HG02884 (cell line): ENCODE measurements around the gene GRIN3B.

Experiments used
- ATAC-seq: cut with Tn5 transposase; IDR thresholded peaks from one replicate; pipeline ENCODE4 v1.9.1; 2021; ENCODE audit warnings: mild to moderate bottlenecking, moderate library complexity; ENCODE audit not compliant: unreplicated experiment

Gene GRIN3B

DNA sequence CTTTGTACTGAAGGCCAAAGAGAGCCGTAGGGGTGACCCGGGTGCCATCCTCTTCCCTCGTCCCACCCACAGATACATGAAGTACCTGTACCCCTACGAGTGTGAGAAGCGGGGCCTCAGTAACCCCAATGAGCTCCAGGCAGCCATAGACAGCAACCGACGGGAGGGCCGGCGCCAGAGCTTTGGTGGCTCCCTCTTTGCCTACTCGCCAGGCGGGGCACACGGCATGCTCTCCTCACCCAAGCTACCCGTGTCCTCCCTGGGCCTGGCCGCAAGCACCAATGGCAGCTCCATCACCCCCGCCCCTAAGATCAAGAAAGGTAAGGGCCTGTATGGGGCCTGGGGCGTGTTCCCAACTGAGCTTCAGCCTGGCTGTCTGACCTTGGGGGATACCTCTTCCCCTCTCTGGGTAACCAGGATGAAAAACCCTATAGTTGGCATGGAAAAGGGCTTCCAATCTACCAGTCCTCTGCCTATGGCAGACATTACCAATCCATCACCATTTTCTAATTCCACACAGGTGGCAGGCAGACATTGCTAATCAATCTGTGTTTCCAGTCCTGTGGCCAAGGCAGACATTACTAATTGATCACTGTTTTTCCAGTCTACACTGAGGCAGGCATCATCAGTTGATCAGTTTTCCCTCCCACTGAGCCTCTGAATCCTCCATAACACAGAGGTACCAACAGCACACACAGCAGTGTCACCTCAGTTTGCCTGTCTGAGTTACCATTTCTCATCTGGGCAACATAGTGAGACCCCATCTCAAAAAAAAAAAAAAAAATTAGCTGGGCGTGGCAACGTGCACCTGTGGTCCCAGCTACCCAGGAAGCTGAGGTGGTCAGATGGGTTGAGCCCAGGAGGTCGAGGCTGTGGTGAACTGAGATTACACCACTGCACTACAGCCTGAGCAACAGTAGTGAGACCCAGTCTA lies 35.2 kb upstream of the GRIN3B start:
- no peak for ATAC-seq

DNA sequence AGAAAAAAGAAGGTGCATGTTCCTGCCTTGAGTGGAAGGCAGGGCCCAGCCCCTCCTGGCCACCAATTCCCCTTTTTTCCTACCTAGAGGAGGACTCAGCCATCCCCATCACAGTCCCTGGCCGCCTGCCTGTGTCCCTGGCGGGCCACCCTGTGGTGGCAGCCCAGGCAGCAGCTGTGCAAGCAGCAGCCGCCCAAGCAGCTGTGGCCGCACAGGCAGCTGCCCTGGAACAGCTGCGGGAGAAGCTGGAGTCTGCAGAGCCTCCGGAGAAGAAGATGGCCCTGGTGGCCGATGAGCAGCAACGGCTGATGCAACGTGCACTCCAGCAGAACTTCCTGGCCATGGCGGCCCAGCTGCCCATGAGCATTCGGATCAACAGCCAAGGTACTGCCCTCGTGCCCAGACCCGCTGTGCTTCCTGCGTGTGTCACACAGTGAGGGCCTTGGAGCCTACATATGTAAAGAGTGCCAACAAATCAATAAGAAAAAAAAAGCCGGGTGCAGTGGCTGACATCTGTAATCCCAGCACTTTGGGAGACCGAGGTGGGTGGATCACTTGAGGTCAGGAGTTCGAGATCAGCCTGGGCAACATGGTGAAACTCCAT lies 33.6 kb upstream of the GRIN3B start:
- ATAC-seq: no peak

DNA sequence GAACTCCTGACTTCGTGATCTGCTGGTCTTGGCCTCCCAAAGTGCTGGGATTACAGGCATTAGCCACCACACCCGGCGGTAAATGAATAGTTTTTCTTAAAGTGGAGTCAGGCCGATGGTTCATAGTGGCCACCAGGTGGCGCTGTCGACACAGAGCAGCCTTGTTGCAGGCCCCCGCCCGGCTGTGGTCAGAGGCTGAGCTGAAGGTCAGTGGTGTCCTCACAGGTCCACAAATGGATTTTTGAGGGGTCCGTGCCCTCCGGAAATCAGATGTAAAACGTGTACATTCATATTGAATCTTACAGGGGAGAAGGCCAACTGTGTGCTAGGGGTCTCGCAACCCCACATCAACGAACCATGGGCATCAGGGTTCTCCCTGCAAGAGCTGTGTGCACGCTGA lies 29.5 kb upstream of the GRIN3B start:
- ATAC-seq: no peak

DNA sequence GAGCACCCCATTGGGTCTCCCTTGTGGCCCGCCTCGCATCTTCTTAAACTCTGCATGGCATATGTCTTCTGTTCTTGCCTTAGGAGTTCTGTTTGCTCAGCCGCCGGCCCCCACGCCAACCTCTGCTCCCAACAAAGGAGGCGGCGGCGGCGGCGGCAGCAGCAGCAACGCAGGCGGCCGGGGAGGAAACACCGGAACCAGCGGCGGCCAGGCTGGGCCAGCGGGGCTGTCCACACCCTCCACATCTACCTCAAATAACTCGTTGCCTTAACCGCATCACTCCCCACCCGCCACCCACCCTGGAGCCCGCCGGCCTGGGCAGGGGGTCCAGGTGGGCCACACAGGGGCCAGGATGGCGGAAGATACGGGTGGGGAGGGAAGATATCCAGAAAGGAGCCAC lies 28.4 kb upstream of the GRIN3B start:
- ATAC-seq: no peak

DNA sequence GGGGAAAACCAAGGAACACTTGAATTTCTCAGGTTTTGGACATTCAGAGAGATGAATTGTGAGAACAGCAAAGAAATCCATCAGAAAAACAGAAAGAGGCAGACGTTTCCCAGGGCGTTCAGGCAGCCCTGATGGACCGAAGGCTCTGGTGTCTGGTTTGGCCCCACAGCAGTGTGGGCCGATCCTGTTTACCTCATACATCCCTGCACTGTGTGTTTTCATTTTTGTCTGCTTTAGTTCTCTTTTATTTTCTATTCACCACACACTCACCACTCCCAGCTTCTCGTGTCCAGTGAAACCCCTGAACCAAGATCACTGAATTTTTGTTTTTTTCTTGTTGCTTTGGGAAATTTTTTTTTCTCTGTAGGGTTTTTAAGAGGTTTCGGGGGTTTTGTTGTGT lies 27.9 kb upstream of the GRIN3B start:
- no peak for ATAC-seq

DNA sequence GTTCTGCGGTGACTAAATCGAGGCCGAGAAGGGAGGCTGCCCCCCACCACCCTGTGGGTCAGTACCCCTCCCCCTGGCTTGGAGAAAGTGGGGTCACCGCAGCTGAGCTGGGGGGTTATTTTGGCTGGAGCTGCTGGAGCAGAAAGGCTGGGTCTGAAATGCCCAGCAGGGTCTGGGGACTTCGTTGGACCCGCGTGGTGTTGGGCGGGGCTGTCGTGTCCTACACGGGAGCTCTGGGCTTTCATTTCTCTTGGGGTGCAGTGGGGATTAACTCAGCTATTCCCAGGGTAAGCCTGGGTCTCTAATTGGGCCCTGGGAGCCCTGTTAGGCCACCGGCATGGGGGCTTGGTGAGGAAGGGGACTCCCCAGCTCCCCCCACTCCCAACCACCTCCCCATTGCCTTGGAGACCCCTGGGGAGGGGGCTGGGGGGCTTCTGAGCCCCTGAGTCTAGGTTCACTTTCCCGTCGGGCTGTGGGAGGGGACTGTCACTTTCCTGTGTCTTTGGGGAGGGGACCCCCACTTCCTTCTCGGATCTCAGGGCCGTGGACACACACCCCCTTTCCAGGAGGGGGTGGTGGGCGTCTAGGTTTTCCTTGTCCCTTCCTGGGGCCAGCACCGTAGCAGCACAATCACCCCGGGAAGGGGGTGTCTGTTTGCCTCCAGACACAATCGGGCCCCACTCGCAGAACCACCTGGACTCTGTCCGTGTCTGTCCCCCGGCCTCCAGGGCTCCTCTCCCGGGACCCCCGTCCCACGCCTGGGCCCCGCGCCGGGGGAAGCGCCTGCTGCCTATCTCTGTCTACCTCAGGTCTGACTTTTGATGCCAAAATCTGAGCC lies 26.3 kb upstream of the GRIN3B start:
- no peak for ATAC-seq

DNA sequence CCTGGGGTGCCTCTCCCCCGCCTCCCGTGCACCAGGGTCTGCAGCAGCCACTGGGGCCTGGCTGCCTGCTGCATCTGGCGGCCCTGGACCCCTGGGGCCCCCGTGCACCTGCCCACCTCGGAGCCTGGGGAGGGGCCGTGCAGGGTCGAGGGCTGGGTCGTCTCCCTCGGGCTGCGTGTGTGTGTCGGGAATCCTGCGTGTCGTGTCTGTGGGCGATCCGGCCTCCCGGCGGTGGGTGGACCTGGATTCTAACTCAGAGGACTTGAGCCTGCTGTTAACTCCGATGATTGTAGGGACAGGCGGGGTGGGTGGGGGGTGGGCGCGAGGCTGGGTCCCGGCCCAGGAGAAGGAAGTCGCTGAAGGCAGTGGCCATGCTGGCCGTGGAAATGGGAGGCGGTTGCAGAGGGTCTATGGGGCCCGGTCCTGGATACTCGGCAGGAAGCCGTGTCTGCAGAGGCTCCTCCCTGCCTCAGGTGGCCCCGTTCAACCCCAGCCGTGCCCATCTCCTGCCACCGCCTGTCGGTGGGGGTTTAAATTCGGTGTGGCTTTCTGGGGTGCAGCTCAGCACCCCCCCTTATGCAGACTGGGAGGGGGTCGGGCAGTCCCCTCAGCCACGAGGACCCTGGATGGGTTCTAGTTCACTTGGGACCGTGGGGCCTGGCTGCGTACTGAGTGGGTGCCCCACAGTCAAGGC lies 25.5 kb upstream of the GRIN3B start:
- no peak for ATAC-seq

DNA sequence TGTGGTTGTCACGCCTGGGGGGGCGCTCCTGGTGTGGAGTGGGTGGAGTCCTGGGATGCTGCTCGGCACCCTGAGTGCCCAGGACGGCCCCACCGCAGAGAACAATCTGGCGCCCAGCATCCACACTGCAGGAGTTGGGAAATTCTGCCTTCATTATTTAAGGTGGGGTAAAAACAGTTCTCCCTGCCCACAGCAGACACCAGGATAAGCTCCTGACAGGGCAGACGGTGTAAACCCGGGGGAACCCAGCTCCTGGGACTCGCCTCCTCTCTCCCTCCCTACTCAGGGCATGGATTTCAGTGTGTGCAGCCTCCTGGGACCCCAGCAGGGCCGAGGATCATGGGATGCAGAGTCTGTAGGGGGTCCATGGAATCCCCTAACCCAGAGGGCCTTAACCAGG lies 23.7 kb upstream of the GRIN3B start:
- ATAC-seq: no peak

DNA sequence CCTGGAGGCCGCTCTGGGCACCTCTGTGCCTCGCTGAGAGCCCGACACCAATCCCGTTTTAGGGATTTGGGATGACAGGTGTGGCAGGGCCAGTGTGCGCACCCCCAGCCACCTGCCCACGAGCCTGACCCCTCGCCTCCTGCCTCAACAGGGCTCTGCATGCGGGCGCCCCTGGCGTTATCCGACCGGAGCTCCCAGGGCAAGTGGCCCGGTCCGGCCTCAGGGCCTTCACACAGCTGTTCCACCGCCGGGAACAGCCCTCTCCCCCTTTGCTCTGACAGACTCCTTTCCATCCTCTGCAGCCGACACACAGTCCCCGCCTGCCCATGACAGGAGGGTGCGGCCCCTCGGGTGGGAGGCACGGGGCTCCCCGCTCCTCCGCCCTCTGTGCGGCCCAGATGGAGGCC lies 23.2 kb upstream of the GRIN3B start:
- ATAC-seq: no peak

DNA sequence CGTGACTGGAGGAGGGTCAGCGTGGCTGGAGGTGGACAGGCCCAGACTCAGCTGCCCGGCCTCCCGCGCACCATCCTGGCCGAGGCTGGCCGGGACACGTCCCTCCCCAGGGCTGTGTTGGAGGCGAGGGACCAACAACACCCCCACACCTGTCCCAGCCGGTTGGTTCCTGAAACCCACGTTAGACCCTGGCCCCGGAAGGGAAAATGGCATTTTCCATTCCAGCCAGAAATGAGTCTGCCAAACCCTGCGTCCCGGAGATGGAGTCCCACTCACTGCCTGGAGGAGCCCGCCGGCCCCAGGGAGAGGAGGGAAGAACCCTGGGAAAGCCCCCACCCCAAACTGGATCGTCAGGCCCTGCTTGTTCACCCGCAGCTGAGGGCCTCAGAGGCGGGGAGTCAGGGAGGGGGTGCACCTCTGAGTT lies 20.9 kb upstream of the GRIN3B start:
- ATAC-seq: no peak

DNA sequence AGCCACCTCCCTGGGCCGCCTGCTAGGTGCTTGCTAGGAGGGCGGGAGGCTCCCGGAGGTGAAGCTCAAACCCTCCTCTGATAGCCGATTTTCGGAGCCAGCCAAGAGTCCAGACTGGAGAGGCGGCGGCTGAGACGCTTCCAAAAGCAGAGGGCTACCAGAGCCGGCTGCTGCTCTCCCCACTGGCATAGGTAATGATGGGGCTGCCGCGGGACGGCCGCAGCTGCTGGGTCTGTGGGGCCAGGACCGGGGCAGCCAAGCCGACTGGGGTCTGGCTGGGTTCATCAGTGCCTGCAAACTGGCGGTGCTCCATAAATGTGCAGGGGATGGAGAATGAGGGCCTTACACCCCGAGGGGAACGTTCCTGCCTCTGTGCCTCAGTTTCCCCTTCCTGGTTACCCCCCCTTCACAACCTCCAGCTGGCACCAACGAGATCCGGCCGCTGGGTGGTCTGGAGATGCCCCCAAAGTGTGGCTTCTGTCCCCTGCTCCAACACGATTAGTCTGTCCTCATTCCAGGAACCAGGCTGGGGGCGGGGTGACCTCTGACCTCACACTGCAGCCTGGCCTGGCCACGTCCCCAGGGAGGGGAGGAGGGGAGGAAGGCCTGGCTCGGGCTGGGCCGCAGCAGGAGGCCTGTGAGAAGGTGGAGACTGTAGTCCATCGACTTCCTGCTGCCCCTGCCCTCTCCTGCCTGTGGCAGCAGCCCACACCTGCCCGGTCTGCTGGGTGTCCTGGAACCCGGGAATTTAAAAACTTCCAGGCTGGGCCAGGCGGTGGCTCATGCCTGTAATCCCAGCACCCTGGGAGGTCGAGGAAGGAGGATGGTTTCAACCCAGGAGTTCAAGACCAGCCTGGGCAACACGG lies 19.9 kb upstream of the GRIN3B start:
- no peak for ATAC-seq

DNA sequence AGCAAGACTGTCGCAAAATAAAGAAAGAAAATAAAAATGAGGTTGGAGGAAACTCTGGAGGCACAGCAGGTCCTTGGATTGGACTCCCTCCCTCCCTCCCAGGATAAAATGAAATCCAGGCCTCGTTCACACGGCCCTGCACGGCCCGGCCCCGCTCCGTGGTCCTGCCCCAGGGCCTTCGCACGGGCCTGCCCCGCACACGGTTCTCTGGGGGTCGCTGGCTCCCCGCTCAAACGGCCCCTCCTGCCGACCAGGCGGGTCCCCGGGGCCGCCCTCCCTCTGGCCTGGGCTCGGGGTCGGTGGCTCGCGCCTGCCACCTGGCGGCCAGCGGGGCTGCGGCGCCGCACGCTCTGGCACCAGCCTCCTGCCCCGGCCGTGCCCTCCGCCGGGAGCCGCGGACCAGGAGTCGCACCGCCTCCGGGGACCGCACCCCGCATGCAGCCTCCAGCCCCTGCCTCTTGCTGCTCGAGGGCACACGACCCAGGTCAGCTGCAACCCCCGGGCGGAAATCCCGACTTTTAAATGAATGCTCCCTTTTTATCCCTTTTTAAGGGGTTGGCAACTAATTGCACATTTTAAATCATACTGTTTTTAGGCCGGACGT lies 17.6 kb upstream of the GRIN3B start:
- peak; percentile 58 for ATAC-seq

DNA sequence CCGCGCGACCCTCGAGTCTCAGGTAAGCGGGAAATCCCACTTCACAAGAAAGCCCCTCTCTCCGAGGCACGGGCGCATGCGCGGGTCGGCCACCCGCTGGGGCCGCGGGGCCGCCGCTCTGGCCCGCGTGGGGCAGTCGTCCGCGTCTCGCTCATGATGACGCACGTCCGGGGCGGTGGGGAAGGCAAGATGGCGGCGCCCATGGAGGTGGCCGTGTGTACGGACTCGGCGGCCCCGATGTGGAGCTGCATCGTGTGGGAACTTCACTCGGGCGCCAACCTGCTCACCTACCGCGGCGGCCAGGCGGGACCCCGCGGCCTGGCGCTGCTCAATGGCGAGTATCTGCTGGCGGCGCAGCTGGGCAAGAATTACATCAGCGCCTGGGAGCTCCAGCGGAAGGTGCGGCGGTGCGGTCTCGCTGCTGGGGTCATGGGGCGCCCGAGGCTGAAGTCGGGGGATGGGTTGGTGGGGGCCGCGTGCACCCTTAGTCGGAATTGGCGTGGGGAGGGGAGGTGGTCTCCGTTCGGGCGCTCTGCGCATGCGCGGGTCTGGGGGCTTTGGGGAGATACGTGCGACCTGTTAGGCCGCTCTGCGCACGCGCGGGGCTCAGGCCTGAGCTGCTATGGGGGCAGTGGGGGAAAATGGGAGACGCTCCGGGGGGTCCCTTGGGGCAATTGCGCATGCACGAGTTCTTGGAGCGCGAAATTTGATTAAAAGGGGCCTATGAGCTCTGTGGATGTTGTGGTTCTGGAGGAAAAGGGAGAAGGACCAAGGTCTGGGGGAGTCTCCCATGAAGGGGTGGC lies 15.9 kb upstream of the GRIN3B start, which contains the start of gene WDR18:
Gene WDR18, plus strand, starts transcription at position 181 of the 803 bp plus-strand sequence. Its CDS starts 9 bp downstream, at position 190.
- no peak for ATAC-seq

DNA sequence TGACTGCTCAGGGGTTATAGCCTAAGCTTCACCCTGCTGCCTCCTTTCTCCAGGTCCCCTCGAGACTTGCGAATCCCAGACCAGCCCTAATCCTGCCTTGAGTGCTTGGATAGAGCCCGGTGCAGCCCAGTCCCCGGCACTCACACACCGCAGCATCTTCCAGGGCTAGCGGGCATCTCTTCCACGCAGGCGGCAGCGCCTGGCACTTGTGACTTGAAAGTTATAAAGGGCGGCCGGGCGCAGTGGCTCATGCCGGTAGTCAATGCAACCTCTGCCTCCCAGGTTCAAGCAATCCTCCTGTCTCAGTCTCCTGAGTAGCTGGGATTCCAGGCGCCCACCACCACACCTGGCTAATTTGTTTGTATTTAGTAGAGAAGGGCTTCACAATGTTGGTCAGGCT lies 14.1 kb upstream of the GRIN3B start:
- no peak for ATAC-seq

DNA sequence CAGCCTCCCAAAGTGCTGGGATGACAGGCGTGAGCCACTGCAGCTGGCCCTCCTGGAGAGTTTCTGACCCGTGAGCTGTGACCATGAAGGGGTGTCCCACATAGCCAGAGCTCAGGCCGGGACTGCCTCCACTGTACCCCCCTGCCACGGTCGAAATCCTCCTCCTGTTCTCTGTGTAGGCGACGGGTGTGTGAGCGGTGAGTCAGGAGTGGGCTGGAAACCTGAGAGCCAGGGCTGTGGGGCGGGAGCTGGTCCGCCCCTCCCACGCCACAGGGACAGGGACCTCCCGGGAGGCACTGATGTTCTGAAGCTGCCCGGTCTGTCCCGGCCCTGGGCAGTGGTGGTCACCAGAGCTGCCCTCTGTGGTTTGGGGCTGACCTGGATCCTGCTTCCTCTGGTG lies 12.1 kb upstream of the GRIN3B start:
- ATAC-seq: no peak

DNA sequence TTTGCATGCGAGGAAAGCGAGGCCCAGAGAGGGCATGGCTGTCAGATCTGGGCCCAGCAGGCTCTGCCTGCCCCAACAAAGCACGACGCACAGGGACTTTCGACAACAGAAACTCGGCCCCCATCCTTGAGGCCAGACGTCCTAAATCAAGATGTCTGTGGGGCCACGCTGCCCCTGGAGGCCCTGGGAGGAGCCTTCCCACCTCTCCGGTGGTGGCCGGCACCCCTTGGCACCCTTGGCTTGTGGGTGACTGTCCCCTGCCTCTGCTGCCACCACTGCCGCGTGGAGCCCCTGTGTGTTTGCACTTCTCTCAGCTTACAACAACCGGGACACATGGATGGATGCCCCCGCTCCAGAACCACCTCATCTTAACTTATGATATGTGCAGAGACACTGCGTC lies 11.7 kb upstream of the GRIN3B start:
- ATAC-seq: no peak

DNA sequence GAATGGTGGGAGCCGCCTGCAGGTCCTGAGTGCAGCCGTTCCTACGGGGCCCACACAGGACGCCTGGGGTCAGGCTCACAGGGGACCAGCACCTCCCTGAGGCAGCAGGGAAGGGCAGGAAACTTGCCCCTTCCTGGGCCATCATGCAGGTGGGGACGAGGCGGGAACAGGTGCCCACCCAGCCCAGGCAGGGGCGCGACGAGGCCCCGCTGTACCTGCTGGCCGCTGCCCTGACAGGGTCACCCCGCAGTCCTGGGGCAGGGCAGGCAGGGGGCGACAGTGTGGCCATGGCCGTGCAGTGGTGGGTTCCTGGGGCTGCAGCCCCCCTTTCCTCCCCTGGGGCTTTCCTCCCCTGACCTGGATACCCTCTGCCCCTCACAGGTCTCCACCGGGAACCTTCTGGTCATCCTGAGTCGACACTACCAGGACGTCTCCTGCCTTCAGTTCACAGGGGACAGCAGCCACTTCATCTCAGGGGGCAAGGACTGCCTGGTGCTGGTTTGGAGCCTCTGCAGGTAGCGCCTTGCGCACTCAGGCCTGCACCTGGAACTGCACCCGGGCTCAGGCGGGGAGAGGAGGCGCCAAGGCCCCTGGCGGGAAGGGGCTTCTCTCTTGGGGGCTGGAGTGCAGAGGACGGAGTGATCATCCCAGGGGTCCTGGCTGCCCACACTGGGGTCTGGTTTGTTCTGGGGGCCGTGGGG lies 10.7 kb upstream of the GRIN3B start:
- no peak for ATAC-seq

DNA sequence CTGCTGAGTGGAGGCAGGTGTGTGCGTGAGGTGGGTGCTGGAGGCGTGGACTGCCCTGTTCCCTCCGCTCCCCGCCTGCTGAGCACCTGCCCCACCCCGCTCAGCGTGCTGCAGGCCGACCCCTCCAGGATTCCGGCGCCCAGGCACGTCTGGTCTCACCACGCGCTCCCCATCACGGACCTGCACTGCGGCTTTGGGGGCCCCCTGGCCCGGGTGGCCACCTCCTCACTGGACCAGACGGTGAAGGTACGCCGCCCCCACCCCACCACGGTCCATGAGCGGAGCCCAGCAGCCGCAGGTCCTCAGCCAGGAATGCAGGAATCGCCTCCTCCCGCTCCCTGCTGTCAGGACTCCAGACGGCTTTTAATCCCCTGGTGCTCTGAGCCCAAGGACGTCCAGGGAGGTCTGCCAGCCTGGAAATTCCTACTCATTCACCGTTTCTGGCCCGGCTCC lies 10.1 kb upstream of the GRIN3B start:
- no peak for ATAC-seq
